NCI-H774 (cell line): ENCODE measurements around the gene SMOC1.
A peak's percentile ranks its signal among the peaks of the same experiment; 100 is the strongest.

Source experiments
- DNase-seq: peaks from one replicate; lab custom pipeline; 2025; lab: John Stamatoyannopoulos, UW

The SMOC1 gene

GRCh38 chr14:69982886-69983285 is 103.7 kb downstream of the SMOC1 start:
- DNase-seq, result no peak

GRCh38 chr14:69983317-69983716 is 104.1 kb downstream of the SMOC1 start:
- no peak for DNase-seq

GRCh38 chr14:69985463-69985862 is 106.2 kb downstream of the SMOC1 start:
- DNase-seq, result no peak

- DNase-seq, result no peak
Measured at GRCh38 chr14:69986336-69986735, 107.1 kb downstream of the SMOC1 start.

GRCh38 chr14:69987406-69988121 is 108.3 kb downstream of the SMOC1 start:
- no peak for DNase-seq

- DNase-seq, result no peak
Measured at GRCh38 chr14:69988979-69989378, 109.8 kb downstream of the SMOC1 start.

- no peak for DNase-seq
Measured at GRCh38 chr14:69989622-69990021, 110.4 kb downstream of the SMOC1 start.

GRCh38 chr14:69990323-69990722 is 111.1 kb downstream of the SMOC1 start:
- DNase-seq, result no peak

- DNase-seq, result no peak
Measured at GRCh38 chr14:69991422-69991821, 112.2 kb downstream of the SMOC1 start.

- no peak for DNase-seq
Measured at GRCh38 chr14:69992564-69992963, 113.3 kb downstream of the SMOC1 start.

- DNase-seq, result no peak
Measured at GRCh38 chr14:69993326-69993725, 114.1 kb downstream of the SMOC1 start.

GRCh38 chr14:69994002-69994401 is 114.8 kb downstream of the SMOC1 start:
- no peak for DNase-seq

GRCh38 chr14:69996216-69996615 is 117.0 kb downstream of the SMOC1 start:
- DNase-seq, result no peak

GRCh38 chr14:69997849-69998248 is 118.6 kb downstream of the SMOC1 start:
- DNase-seq, result no peak

GRCh38 chr14:69999261-69999674 is 120.1 kb downstream of the SMOC1 start:
- DNase-seq, result peak; percentile 67

- no peak for DNase-seq
Measured at GRCh38 chr14:70000601-70001000, 121.4 kb downstream of the SMOC1 start.

GRCh38 chr14:70002589-70003346 is 123.6 kb downstream of the SMOC1 start:
- DNase-seq, result no peak

GRCh38 chr14:70004791-70005190 is 125.6 kb downstream of the SMOC1 start:
- DNase-seq, result no peak

- DNase-seq, result no peak
Measured at GRCh38 chr14:70005281-70005805, 126.1 kb downstream of the SMOC1 start.

GRCh38 chr14:70006699-70007098 is 127.5 kb downstream of the SMOC1 start:
- DNase-seq, result no peak

GRCh38 chr14:70008284-70009262 is 129.4 kb downstream of the SMOC1 start:
- no peak for DNase-seq

- no peak for DNase-seq
Measured at GRCh38 chr14:70009961-70010360, 130.7 kb downstream of the SMOC1 start.
